Effector memory CD4-positive, alpha-beta T cell (primary cell): ENCODE data around the gene GHR.

ENCODE experiments used
- DNase-seq, 3 donors: peaks; one replicate each; pipeline ENCODE4 v3.0.0-alpha.2; 2020
- H3K27ac ChIP-seq: 2 replicates; pipeline ENCODE4 v1.7.0; 2013; ENCODE audit warnings: mild to moderate bottlenecking, low read length, moderate library complexity; ENCODE audit not compliant: insufficient read depth, poor library complexity, severe bottlenecking
- H3K27me3 ChIP-seq: replicated peaks from 2 replicates; pipeline ENCODE4 v1.7.0; 2013; ENCODE audit warnings: mild to moderate bottlenecking, low read length; ENCODE audit not compliant: insufficient read depth, control insufficient read depth, poor library complexity, severe bottlenecking
- H3K36me3 ChIP-seq: 2 replicates; pipeline ENCODE4 v1.7.0; 2013; ENCODE audit warnings: mild to moderate bottlenecking, low read length, moderate library complexity; ENCODE audit not compliant: control insufficient read depth, insufficient read depth
- H3K4me1 ChIP-seq: 2 replicates; pipeline ENCODE4 v1.7.0; 2013; ENCODE audit warnings: low read length, mild to moderate bottlenecking; ENCODE audit not compliant: control insufficient read depth, insufficient read depth, poor library complexity, severe bottlenecking
- H3K4me3 ChIP-seq: 2 replicates; pipeline ENCODE4 v1.7.0; 2013; ENCODE audit warnings: low read length, low read depth, mild to moderate bottlenecking; ENCODE audit not compliant: insufficient read depth, poor library complexity, severe bottlenecking
- H3K9me3 ChIP-seq: 2 replicates; pipeline ENCODE4 v1.7.0; 2013; ENCODE audit warnings: mild to moderate bottlenecking, low read length, moderate library complexity; ENCODE audit not compliant: control insufficient read depth

GHR gene

DNA sequence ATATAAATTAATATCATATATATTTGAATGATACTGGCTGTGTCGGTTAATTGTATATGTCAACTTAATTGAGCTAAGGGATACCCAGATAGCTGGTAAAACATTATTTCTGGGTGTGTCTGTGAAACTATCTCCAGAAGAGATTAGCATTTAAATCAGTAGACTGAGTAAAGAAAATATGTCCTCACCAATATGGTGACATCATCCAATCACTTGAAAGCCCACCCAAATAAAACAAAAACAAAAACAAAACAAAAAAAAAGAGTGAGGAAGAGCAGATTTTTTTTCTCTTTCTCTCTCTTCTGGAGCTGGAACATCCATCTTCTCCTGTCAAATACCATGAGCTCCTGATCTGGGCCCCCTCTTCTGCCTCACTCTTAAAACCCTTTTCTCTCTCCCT is 317.7 kb downstream of the GHR start:
- H3K36me3 ChIP-seq: no peaks in the 10 kb centered on the region
- no peak for DNase-seq
- H3K4me3 ChIP-seq: no peak overlapping the region
- no peak overlapping the region for H3K27ac ChIP-seq
- H3K4me1 ChIP-seq: no peaks in the 10 kb centered on the region
- H3K27me3 ChIP-seq: no peaks in the 10 kb centered on the region
- H3K9me3 ChIP-seq: no peaks in the 10 kb centered on the region

DNA sequence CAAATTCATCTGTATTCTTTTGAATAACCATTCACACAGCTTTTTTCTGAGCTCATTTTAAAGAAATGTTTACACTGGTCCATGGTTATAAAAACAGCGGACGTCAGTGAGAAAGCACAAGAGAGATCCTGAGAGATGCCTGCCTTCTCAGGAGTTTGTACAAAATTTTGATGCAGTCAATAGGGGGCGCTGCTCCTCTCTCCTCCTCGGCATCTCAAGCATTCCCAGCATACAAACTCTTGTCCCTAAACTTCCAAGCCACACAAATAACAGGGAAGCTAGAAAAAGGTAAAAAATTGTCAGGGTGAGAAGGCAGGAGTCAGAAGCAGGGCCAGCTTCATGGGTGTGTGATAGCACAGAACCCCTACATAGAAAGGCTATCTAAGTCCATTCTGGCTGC is 322.2 kb downstream of the GHR start:
- H3K4me1 ChIP-seq: no peaks in the 10 kb centered on the region
- DNase-seq: no peak
- no peaks in the 10 kb centered on the region for H3K27me3 ChIP-seq
- H3K9me3 ChIP-seq: no peaks in the 10 kb centered on the region
- H3K36me3 ChIP-seq: no peaks in the 10 kb centered on the region
- no peak overlapping the region for H3K4me3 ChIP-seq
- H3K27ac ChIP-seq: no peak overlapping the region

DNA sequence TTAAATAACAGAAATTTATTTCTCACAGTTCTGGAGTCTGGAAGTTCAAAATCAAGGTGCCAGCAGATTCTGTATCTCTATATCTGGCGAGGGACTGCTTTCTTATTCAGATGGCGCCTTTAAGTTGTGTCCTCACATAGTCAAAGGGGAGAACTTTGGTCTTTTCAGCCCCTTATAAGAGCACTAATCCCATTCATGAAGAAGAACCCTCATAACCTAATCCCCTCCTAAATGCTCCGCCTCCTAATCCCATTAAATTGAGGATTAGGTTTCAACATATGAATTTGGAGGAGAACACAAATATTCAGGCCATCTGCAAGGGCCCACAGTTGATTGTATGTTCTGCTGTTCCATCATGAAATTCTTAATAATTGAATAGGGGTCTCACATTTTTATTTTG is 322.6 kb downstream of the GHR start:
- Histone ChIP-seq H3K9me3 (no peaks in the 10 kb centered on the region), H3K36me3 (no peaks in the 10 kb centered on the region), H3K27me3 (no peaks in the 10 kb centered on the region), H3K4me1 (no peaks in the 10 kb centered on the region), H3K27ac (no peak overlapping the region), H3K4me3 (no peak overlapping the region)
- no peak for DNase-seq

DNA sequence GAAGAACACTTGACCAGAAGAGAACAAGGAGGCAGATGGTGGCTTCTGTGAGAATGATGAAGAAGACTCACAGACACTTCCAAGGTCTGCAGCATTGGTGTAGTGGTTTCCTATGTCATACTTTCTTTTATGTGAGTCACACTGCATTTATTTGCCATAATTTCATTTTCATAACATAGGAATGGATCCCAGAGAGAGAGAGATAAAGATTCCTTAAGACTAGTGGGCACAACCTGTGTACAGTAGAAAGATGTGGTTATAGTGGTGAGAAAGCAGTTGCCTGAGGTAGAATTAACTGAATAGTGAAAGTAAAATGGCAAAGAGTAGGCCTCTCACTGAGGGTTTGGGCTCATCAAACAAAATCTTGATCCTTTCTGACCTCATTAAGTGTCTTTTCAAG is 325.8 kb downstream of the GHR start:
- H3K36me3 ChIP-seq: no peaks in the 10 kb centered on the region
- H3K4me1 ChIP-seq: no peaks in the 10 kb centered on the region
- DNase-seq: no peak
- no peaks in the 10 kb centered on the region for H3K9me3 ChIP-seq
- no peak overlapping the region for H3K27ac ChIP-seq
- H3K27me3 ChIP-seq: no peaks in the 10 kb centered on the region
- no peak overlapping the region for H3K4me3 ChIP-seq

DNA sequence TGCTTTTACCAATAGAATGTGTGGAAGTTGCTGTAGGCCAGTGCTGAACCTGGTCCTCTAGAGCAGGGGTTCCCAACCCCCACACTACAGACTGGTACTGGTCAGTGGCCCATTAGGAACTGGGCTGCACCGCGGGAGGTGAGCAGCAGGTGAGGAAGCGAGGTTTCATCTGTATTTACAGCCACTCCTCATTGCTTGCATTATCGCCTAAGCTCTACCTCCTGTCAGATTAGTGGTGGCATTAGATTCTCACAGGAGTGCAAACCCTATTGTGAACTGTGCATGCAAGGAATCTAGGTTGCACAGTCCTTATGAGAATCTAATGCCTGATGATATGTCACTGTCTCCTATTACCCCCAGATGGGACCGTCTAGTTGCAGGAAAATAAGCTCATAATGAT is 327.3 kb downstream of the GHR start:
- H3K27ac ChIP-seq: no peak overlapping the region
- H3K4me1 ChIP-seq: no peaks in the 10 kb centered on the region
- DNase-seq: no peak
- H3K9me3 ChIP-seq: no peaks in the 10 kb centered on the region
- H3K4me3 ChIP-seq: no peak overlapping the region
- no peaks in the 10 kb centered on the region for H3K27me3 ChIP-seq
- no peaks in the 10 kb centered on the region for H3K36me3 ChIP-seq

DNA sequence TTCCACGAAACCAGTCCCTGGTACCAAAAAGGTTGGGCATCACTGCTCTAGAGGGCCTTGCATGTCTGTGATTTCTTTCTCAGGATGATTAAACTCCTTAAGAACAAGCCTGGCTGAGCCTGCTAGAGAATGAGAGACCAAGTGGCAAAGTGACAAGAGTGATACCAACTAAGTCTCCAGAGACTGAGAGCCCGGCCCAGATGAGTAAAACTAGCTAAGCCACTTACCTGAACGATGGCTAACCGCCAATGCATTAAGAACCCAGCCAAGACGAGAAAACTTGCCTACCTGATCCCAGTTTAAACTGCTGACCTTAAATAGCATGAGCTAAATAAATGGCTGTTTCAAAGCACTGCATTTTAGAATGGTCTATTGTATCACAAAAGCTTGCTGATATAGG is 327.8 kb downstream of the GHR start:
- Histone ChIP-seq H3K27me3 (no peaks in the 10 kb centered on the region), H3K36me3 (no peaks in the 10 kb centered on the region), H3K9me3 (no peaks in the 10 kb centered on the region), H3K4me3 (no peak overlapping the region), H3K27ac (no peak overlapping the region), H3K4me1 (no peaks in the 10 kb centered on the region)
- DNase-seq: no peak

DNA sequence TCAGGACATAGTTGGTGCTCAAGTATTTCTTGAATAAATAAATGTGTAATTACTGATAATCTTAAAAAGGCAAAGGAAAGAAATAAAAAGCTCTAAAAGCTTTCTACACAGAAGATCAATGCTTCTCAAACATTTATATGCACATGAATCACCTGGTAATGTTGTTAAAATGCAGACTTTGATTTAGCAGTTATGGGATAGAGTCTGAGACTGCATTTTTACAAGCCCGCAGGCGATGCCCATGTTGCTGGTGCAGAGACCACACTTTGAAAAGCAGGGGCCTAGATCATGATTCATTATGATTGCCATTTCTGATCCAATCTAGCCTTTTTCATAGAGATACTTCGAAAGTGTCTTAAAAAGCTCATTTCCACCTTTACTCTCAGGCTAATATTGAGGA is 329.9 kb downstream of the GHR start:
- no peaks in the 10 kb centered on the region for H3K36me3 ChIP-seq
- no peak overlapping the region for H3K4me3 ChIP-seq
- H3K4me1 ChIP-seq: no peaks in the 10 kb centered on the region
- H3K9me3 ChIP-seq: no peaks in the 10 kb centered on the region
- no peak for DNase-seq
- no peak overlapping the region for H3K27ac ChIP-seq
- no peaks in the 10 kb centered on the region for H3K27me3 ChIP-seq

DNA sequence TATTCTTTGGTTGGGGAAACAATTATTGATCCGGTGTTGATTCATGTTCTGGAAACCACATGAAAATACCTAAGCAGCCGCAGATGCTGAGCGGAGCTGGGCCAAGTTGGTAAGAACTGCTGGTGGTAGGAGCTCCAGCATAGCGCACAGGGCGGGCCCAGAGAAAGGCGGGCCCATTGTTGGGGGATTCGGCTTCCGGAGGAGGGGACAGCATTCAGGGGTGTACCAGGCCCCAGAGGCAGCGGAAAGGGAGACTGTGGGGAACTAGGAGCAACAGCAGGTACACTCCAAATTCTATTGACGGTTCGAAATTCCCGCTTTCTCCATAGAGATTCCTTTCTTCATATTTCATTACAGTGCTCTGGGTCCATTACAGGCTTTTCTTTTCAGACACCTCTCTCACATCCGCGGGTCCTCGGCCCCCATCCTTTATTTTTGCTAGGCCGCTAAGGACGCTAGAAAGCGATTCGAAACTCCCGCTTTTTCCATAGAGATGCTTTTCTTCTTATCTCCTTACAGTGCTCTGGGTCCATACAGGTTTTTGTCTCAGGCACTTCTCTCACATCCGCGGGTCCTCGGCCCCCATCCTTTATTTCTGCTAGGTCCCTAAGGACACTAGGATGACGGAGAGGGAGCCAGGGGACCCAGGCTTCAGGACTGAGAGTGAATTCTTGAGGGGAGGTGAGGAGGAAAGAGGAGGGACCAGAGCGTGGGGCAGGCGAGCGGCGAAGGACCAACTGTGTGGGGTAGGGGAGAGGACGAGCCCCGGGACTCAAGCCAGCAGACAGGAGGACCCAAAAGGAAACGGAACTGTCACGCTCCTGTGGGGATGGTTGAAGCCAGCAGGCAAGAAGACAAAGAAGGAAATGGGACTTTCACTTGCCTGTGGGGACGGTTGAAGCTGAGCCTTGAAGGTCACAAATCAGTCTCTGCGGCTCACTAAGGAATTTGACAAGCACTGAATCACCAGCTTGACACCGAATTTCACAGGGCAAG is 333.7 kb downstream of the GHR start, which contains the start of gene CCDC152:
Gene CCDC152, plus strand, starts transcription at position 213 of the 996 bp plus-strand sequence. CDS start 2,304 bp downstream, outside the sequence.
- H3K9me3 ChIP-seq: no peaks in the 10 kb centered on the region
- H3K4me3 ChIP-seq: peak within 1 kb of the TSS; percentile 41
- no peaks in the 10 kb centered on the region for H3K27me3 ChIP-seq
- no peaks in the 10 kb centered on the region for H3K36me3 ChIP-seq
- peak in 2 of 3 donors; percentile 7 to 21 for DNase-seq
- H3K27ac ChIP-seq: no peak within 1 kb of the TSS
- H3K4me1 ChIP-seq: no peaks in the 10 kb centered on the region

DNA sequence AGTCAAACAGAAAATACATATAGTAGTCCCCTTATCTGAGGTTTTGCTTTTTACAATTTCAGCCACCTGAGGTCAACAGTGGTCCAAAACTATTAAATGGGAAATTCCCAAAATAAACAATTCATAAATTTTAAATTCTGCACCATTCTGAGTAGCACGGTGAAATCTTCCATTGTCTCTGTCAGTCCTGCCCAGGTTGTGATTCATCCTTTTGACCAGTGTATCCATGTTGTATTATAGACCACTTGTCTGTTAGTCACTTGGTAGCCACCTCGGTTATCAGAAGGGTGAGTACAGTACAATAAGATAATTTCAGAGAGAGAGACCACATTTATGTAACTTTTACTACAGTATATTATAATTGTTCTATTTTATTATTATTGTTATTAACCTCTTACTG is 336.2 kb downstream of the GHR start:
- no peaks in the 10 kb centered on the region for H3K9me3 ChIP-seq
- no peaks in the 10 kb centered on the region for H3K4me1 ChIP-seq
- H3K36me3 ChIP-seq: no peaks in the 10 kb centered on the region

DNA sequence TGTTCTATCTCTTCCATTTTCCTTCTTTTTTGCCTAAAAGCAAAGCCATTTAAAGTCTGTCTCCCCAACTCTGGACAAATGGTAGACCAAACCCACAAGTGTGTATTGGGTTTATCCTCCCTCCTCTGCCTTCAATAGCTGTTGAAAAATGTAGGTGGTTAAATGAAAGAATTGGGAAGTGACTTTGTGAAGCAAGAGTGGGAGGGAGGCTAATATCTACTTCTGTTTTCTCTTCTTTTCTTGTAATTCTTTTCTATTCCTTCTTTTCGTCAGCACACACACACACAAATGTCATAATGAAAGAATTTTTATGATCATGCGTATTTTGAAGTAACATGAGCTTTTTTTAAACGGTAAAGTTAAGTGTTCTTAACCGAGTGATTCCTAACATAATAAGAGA is 337.2 kb downstream of the GHR start:
- H3K27me3 ChIP-seq: no peaks in the 10 kb centered on the region
- H3K4me3 ChIP-seq: no peak overlapping the region
- no peaks in the 10 kb centered on the region for H3K4me1 ChIP-seq
- no peaks in the 10 kb centered on the region for H3K9me3 ChIP-seq
- no peak overlapping the region for H3K27ac ChIP-seq
- DNase-seq: no peak
- H3K36me3 ChIP-seq: no peaks in the 10 kb centered on the region

More for the DNA sequence above, 336.2 kb downstream of the GHR start:
- no peak overlapping the region for H3K27ac ChIP-seq
- no peaks in the 10 kb centered on the region for H3K27me3 ChIP-seq
- DNase-seq: no peak
- H3K4me3 ChIP-seq: no peak overlapping the region
